Smooth muscle cell (in vitro differentiated cells): ENCODE data around the gene ZBTB20. TPM values are rescaled to one million over a fixed set of nuclear protein-coding genes. Genes with fewer than 3 reads are reported as not detected.
A peak's percentile ranks its signal among the peaks of the same experiment; 100 is the strongest.

ENCODE experiments used
- DNase-seq: peaks from one replicate; lab custom pipeline; 2025; ENCODE audit not compliant: unreplicated experiment; lab: John Stamatoyannopoulos, UW
- H2AFZ ChIP-seq: fragments of 200-600 bp; sonication (generic); 2 replicates; pipeline ENCODE4 v1.6.0; 2016; ENCODE audit warnings: antibody characterized with exemption, low read depth, mild to moderate bottlenecking
- H3F3A ChIP-seq: fragments of 200-600 bp; sonication (generic); 2 replicates; pipeline ENCODE4 v1.6.0; 2017; ENCODE audit warnings: antibody characterized with exemption, low read depth
- H3K27ac ChIP-seq: fragments of 200-600 bp; sonication (generic); 2 replicates; pipeline ENCODE4 v1.5.1; 2016; ENCODE audit warnings: low read depth, mild to moderate bottlenecking
- H3K27me3 ChIP-seq: fragments of 200-600 bp; sonication (generic); 2 replicates; pipeline ENCODE4 v1.6.1; 2016; ENCODE audit warnings: low read depth, mild to moderate bottlenecking
- H3K36me3 ChIP-seq: fragments of 200-600 bp; sonication (generic); 2 replicates; pipeline ENCODE4 v1.5.1; 2016; ENCODE audit warnings: low read depth
- H3K4me1 ChIP-seq: fragments of 200-600 bp; sonication (generic); 2 replicates; pipeline ENCODE4 v1.5.1; 2016; ENCODE audit warnings: low read depth
- H3K4me2 ChIP-seq: fragments of 200-600 bp; sonication (generic); 2 replicates; pipeline ENCODE4 v1.6.0; 2016; ENCODE audit warnings: mild to moderate bottlenecking
- H3K4me3 ChIP-seq: fragments of 200-600 bp; sonication (generic); 2 replicates; pipeline ENCODE4 v1.5.1; 2016; ENCODE audit warnings: mild to moderate bottlenecking
- H3K79me2 ChIP-seq: fragments of 200-600 bp; sonication (generic); 2 replicates; pipeline ENCODE4 v1.6.0; 2016; ENCODE audit warnings: low read depth, mild to moderate bottlenecking
- H3K9ac ChIP-seq: fragments of 200-600 bp; sonication (generic); 2 replicates; pipeline ENCODE4 v1.6.0; 2016; ENCODE audit warnings: low read depth
- H3K9me3 ChIP-seq: fragments of 200-600 bp; sonication (generic); replicated peaks from 2 replicates; pipeline ENCODE4 v1.5.1; 2016; ENCODE audit warnings: low read depth
- H4K20me1 ChIP-seq: fragments of 200-600 bp; sonication (generic); 2 replicates; pipeline ENCODE4 v1.6.0; 2016; ENCODE audit warnings: low read depth
- CTCF ChIP-seq: fragments of 200-600 bp; sonication (generic); IDR thresholded peaks from 2 replicates; pipeline ENCODE4 v1.5.1; 2017; ENCODE audit warnings: borderline replicate concordance, mild to moderate bottlenecking, antibody characterized with exemption; ENCODE audit not compliant: insufficient read depth, poor library complexity, severe bottlenecking
- WGBS: methylation state at CpG from one replicate; pipeline ENCODE4 v1.1.7; 2016; ENCODE audit warnings: low lambda C conversion rate; 5-methylcytosine and 5-hydroxymethylcytosine counted together
- polyA plus RNA-seq: library from polyadenylated mRNA; unstranded; fragments of >200 nt; fragmentation: Nextera tagmentation; extraction: Ambion mirVana; gene quantifications from 2 replicates; pipeline ENCODE4 v1.2.1, GENCODE V29; 2016
- total RNA-seq: library from RNA; depleted of rRNA; stranded (reverse); fragments of >200 nt; gene quantifications from 2 replicates; pipeline ENCODE4 v1.2.3, GENCODE V29; 2014

ZBTB20 gene
- total and polyA plus RNA-seq, 2 experiments from 2014 or later: 4.9 to 6.8 TPM

DNA sequence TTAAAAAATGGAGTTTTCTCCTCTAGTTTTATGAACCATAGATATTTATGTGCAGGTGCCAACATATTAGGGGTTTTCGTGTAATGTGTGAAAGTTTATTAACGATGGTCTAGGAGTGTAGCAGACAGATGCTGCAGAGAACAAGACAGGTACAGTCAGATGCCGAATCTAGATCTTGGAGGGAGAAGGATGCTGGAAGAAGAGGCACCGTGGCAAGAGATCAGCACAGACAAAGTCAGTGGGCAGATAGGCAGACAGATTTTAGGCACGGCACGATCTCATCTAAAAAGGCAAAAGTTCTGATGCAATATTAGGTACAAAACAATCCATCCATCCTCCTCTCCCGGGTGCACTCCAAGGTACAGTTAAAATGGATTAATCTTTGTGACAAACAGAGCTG lies 691.7 kb downstream of the ZBTB20 start:
- Histone ChIP-seq H4K20me1 (peaks cover 40% of the 10 kb centered on the region), H2AFZ (no peak overlapping the region), H3K36me3 (no peaks in the 10 kb centered on the region), H3K27ac (no peak overlapping the region), H3K79me2 (no peaks in the 10 kb centered on the region), H3K9me3 (no peaks in the 10 kb centered on the region), H3K4me1 (peaks cover 9% of the 10 kb centered on the region), H3K4me2 (no peak overlapping the region), H3K4me3 (no peak overlapping the region), H3K9ac (no peak overlapping the region), H3F3A (no peaks in the 10 kb centered on the region), H3K27me3 (peaks cover 39% of the 10 kb centered on the region)
- no peak for TF ChIP-seq CTCF
- no peak for DNase-seq
- WGBS: 87% methylated on average over 7 of the region's 7 CpGs

DNA sequence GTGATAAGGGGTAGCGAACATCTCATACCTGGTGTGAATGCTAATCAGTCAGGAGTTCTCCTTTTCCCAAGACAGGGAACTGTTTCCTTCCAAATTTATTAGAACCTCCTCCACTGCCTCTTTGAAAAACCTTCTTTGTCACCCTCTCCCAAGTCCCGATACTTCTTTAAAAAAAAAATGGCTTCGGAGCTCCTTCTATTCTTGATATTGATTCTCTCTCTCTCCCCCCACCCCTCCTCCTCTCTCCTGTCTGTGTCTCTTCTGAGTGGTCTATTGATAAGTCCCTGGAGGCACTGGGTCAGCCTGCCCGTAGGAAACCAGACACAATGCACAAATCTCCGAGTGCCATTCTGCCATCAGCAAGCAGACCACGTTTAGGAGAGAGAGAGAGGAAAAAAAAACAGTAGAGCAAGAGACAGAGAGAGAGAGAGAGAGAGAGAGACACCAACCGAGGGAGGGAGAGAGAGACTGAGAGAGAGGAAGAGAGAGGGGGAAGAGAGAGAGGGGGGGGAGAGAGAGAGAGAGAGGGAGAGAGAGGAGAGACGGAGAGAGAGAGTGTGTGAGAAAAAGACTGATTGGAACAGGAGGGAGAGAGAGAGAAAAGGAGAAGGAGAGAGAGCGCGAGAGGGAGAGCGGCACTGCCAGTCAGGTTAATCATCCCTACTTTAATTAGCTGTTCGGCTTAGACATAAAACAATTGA lies 692.4 kb downstream of the ZBTB20 start:
- no peak overlapping the region for H2AFZ ChIP-seq
- no peaks in the 10 kb centered on the region for H3F3A ChIP-seq
- H4K20me1 ChIP-seq: peaks cover 40% of the 10 kb centered on the region
- TF ChIP-seq CTCF: no peak
- H3K36me3 ChIP-seq: no peaks in the 10 kb centered on the region
- no peaks in the 10 kb centered on the region for H3K79me2 ChIP-seq
- peak overlapping the region; percentile 33 for H3K4me3 ChIP-seq
- H3K27ac ChIP-seq: no peak overlapping the region
- 34% methylated on average over 11 of the region's 12 CpGs for WGBS
- no peak for DNase-seq
- H3K4me2 ChIP-seq: peak overlapping the region; percentile 70
- peaks cover 9% of the 10 kb centered on the region for H3K4me1 ChIP-seq
- no peak overlapping the region for H3K9ac ChIP-seq
- peaks cover 39% of the 10 kb centered on the region for H3K27me3 ChIP-seq
- no peaks in the 10 kb centered on the region for H3K9me3 ChIP-seq

GRCh38 chr3:114453361-114453780 lies 693.7 kb downstream of the ZBTB20 start:
- no peak overlapping the region for H3K4me3 ChIP-seq
- no peaks in the 10 kb centered on the region for H3K9me3 ChIP-seq
- peaks cover 9% of the 10 kb centered on the region for H3K4me1 ChIP-seq
- 82% methylated on average over 2 of the region's 2 CpGs for WGBS
- peaks cover 40% of the 10 kb centered on the region for H4K20me1 ChIP-seq
- DNase-seq: no peak
- TF ChIP-seq CTCF: no peak
- no peaks in the 10 kb centered on the region for H3K36me3 ChIP-seq
- no peak overlapping the region for H2AFZ ChIP-seq
- H3K79me2 ChIP-seq: no peaks in the 10 kb centered on the region
- H3K27me3 ChIP-seq: peaks cover 39% of the 10 kb centered on the region
- H3K9ac ChIP-seq: no peak overlapping the region
- H3F3A ChIP-seq: no peaks in the 10 kb centered on the region
- no peak overlapping the region for H3K27ac ChIP-seq
- no peak overlapping the region for H3K4me2 ChIP-seq

DNA sequence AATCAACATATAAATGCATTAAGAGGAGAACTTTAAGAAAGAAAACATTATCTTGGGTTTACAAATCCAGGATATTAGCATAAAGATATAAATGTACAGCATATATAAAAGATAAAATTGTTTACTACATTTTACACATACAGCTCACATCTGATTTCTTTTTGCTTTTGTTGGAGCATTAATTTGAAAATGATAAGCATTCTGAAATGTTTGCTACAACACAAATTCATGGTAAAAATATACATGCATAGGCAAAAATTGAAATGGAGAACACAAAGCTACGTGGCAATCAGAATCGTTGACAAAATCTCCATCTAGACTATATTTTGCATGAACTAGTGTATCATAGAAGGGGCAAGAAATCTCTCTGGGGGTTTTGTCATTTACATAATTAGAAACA lies 694.2 kb downstream of the ZBTB20 start:
- 89% methylated on average over 2 of the region's 2 CpGs for WGBS
- Histone ChIP-seq H3K36me3 (no peaks in the 10 kb centered on the region), H4K20me1 (peaks cover 40% of the 10 kb centered on the region), H3K27me3 (peaks cover 39% of the 10 kb centered on the region), H3K9ac (no peak overlapping the region), H2AFZ (no peak overlapping the region), H3K79me2 (no peaks in the 10 kb centered on the region), H3K4me3 (no peak overlapping the region), H3K27ac (no peak overlapping the region), H3F3A (no peaks in the 10 kb centered on the region), H3K4me1 (peaks cover 9% of the 10 kb centered on the region), H3K9me3 (no peaks in the 10 kb centered on the region), H3K4me2 (no peak overlapping the region)
- no peak for DNase-seq
- TF ChIP-seq CTCF: no peak
